Measurements from ENCODE around the gene MMP3. TPM values are rescaled to one million over a fixed set of nuclear protein-coding genes. Genes with fewer than 3 reads are reported as not detected.

The MMP3 gene
- total RNA-seq, 1 experiment from 2014 or later = not detected

DNA sequence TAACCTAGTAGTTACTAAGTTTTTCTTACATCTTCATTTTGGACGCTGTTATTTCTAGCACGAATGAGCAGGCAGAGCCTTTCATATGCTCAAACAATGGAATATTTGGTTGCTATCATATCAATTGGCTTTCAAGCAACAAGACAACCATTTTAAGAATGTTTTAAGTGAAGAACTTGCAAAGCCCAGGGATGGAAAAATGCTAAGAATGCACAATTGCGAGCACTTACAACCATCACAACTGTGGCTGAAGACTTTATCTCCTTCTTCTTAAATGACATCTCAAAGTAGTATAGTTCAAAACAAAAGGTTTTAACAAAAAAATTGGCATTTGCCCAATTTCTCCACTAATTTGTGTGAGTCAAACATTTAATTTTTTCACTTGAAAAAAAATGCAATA is 37.1 kb downstream of the MMP3 start:
- H3K79me2 ChIP-seq (ENCODE audit: insufficient read depth, low read length) = no peaks in the 10 kb centered on the region
- H4K20me1 ChIP-seq (ENCODE audit: control insufficient read depth, insufficient read depth, insufficient read length) = no peaks in the 10 kb centered on the region
- TF ChIP-seq, protein P1, sequence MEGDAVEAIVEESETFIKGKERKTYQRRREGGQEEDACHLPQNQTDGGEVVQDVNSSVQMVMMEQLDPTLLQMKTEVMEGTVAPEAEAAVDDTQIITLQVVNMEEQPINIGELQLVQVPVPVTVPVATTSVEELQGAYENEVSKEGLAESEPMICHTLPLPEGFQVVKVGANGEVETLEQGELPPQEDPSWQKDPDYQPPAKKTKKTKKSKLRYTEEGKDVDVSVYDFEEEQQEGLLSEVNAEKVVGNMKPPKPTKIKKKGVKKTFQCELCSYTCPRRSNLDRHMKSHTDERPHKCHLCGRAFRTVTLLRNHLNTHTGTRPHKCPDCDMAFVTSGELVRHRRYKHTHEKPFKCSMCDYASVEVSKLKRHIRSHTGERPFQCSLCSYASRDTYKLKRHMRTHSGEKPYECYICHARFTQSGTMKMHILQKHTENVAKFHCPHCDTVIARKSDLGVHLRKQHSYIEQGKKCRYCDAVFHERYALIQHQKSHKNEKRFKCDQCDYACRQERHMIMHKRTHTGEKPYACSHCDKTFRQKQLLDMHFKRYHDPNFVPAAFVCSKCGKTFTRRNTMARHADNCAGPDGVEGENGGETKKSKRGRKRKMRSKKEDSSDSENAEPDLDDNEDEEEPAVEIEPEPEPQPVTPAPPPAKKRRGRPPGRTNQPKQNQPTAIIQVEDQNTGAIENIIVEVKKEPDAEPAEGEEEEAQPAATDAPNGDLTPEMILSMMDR (conservative IDR thresholded peaks at IDR 0.05) = no peak
- no peak overlapping the region for H2BK20ac ChIP-seq (ENCODE audit: low read depth, low read length, poor library complexity, severe bottlenecking)
- H2AFZ ChIP-seq (ENCODE audit: low read length) = no peak overlapping the region
- no peak overlapping the region for H3T11ph ChIP-seq (ENCODE audit: low read length)
- no peak for DNase-seq
- H3K4me1 ChIP-seq (ENCODE audit: insufficient read depth, low read length) = no peaks in the 10 kb centered on the region
- no peak overlapping the region for H3K23ac ChIP-seq (ENCODE audit: insufficient read length, low read depth, low read length)
- H3K56ac ChIP-seq (ENCODE audit: insufficient read length, low read depth, low read length) = no peak overlapping the region
- H3K4ac ChIP-seq (ENCODE audit: low read depth, low read length) = no peak overlapping the region
- WGBS (ENCODE audit: extremely low coverage, insufficient read length, low lambda C conversion rate) = no CpG with 5 or more reads among the region's 3 CpGs
- H4K91ac ChIP-seq (ENCODE audit: insufficient read length, low read depth, low read length) = no peak overlapping the region
- no peak overlapping the region for H3K27ac ChIP-seq (ENCODE audit: insufficient read length, low read depth, low read length)
- H3K23me2 ChIP-seq (ENCODE audit: insufficient read length, low read depth, low read length, poor library complexity, severe bottlenecking) = no peaks in the 10 kb centered on the region
- Mint-ChIP-seq H3K4me1 (peaks cover 11 to 20% of the 10 kb centered on the region in 2 experiments), H3K27me3 (ENCODE audit: low read depth) (no peaks in the 10 kb centered on the region; the same call in 1 of the 2 replicates), H3K9me3 (no peaks in the 10 kb centered on the region), H3K27ac (no peak overlapping the region), H3K4me3 (no peak overlapping the region), H3K36me3 (ENCODE audit: insufficient read depth in 1 of 3, low read depth in 3 of 3) (no peaks in the 10 kb centered on the region)
- no peak overlapping the region for H2BK5ac ChIP-seq (ENCODE audit: insufficient read length, low read length)
- H2BK12ac ChIP-seq (ENCODE audit: insufficient read length, low read depth, low read length) = no peak overlapping the region
- no peak overlapping the region for H2AK5ac ChIP-seq (ENCODE audit: insufficient read length, low read length)
- no peak overlapping the region for H3K18ac ChIP-seq (ENCODE audit: insufficient read length, low read depth, low read length)
- no peak overlapping the region for H4K5ac ChIP-seq (ENCODE audit: insufficient read length, low read depth, low read length)
- no peak overlapping the region for H3K9ac ChIP-seq (ENCODE audit: extremely low read depth, insufficient read length, low read length)
- no peak overlapping the region for H3K14ac ChIP-seq (ENCODE audit: insufficient read depth, low read length)
- no peak overlapping the region for H2BK15ac ChIP-seq (ENCODE audit: low read depth, low read length)
- H3K4me2 ChIP-seq (ENCODE audit: insufficient read depth, insufficient read length, low read length) = no peak overlapping the region
- no peak overlapping the region for H2BK120ac ChIP-seq (ENCODE audit: low read depth, low read length, poor library complexity, severe bottlenecking)
- H3K9me3 ChIP-seq (ENCODE audit: control insufficient read depth, low read depth, low read length) = no peaks in the 10 kb centered on the region
- H3K27me3 ChIP-seq (ENCODE audit: insufficient read depth, low read length) = no peaks in the 10 kb centered on the region
- H3K79me1 ChIP-seq (ENCODE audit: insufficient read depth, low read depth, low read length, poor library complexity, severe bottlenecking) = no peaks in the 10 kb centered on the region
- H4K8ac ChIP-seq (replicated peaks; ENCODE audit: insufficient read length, low read depth, low read length) = no peak overlapping the region
